H9 (cell line): ENCODE measurements around the gene TMIGD3. TPM values are rescaled to one million over a fixed set of nuclear protein-coding genes. Genes with fewer than 3 reads are reported as not detected.

Experiments
- DNase-seq: peaks from one replicate; pipeline ENCODE4 v3.0.0-alpha.2; 2017
- H2AFZ ChIP-seq: one replicate; pipeline ENCODE4 v1.6.1; 2013; ENCODE audit warnings: mild to moderate bottlenecking, low read length, control low read depth, moderate library complexity
- H2AK5ac ChIP-seq: 2 replicates; pipeline ENCODE4 v1.6.1; 2013; ENCODE audit warnings: low read length, control low read depth, mixed read lengths; ENCODE audit not compliant: insufficient read length
- H2BK120ac ChIP-seq: one replicate; pipeline ENCODE4 v1.6.1; 2013; ENCODE audit warnings: low read depth, mild to moderate bottlenecking, low read length, control low read depth, inconsistent platforms; ENCODE audit not compliant: poor library complexity, severe bottlenecking
- H2BK12ac ChIP-seq: 2 replicates; pipeline ENCODE4 v1.6.1; 2013; ENCODE audit warnings: low read length, control low read depth, mixed read lengths, low read depth; ENCODE audit not compliant: insufficient read length
- H2BK15ac ChIP-seq: 2 replicates; pipeline ENCODE4 v1.6.1; 2013; ENCODE audit warnings: low read depth, low read length, control low read depth
- H2BK20ac ChIP-seq: one replicate; pipeline ENCODE4 v1.6.1; 2013; ENCODE audit warnings: low read depth, mild to moderate bottlenecking, low read length, control low read depth, inconsistent platforms; ENCODE audit not compliant: poor library complexity, severe bottlenecking
- H2BK5ac ChIP-seq: 2 replicates; pipeline ENCODE4 v1.6.1; 2013; ENCODE audit warnings: low read length, control low read depth, mixed read lengths; ENCODE audit not compliant: insufficient read length
- H3K14ac ChIP-seq: 2 replicates; pipeline ENCODE4 v1.6.1; 2013; ENCODE audit warnings: low read length, control low read depth; ENCODE audit not compliant: insufficient read depth
- H3K18ac ChIP-seq: 2 replicates; pipeline ENCODE4 v1.6.1; 2013; ENCODE audit warnings: low read depth, mild to moderate bottlenecking, mixed read lengths, low read length, control low read depth; ENCODE audit not compliant: insufficient read length
- H3K23ac ChIP-seq: 2 replicates; pipeline ENCODE4 v1.6.1; 2013; ENCODE audit warnings: low read length, control low read depth, mixed read lengths, low read depth; ENCODE audit not compliant: insufficient read length
- H3K23me2 ChIP-seq: 2 replicates; pipeline ENCODE4 v1.6.1; 2013; ENCODE audit warnings: low read depth, mild to moderate bottlenecking, mixed read lengths, low read length, control low read depth; ENCODE audit not compliant: insufficient read length, poor library complexity, severe bottlenecking
- H3K27ac ChIP-seq: 2 replicates; pipeline ENCODE4 v1.5.1; 2013; ENCODE audit warnings: low read length, control low read depth, mixed read lengths, low read depth; ENCODE audit not compliant: insufficient read length
- H3K27me3 ChIP-seq: 2 replicates; pipeline ENCODE4 v1.6.1; 2013; ENCODE audit warnings: low read length, control low read depth, inconsistent platforms; ENCODE audit not compliant: insufficient read depth
- H3K4ac ChIP-seq: 2 replicates; pipeline ENCODE4 v1.6.1; 2013; ENCODE audit warnings: low read depth, mild to moderate bottlenecking, control low read depth, inconsistent platforms, low read length, moderate library complexity
- H3K4me1 ChIP-seq: 2 replicates; pipeline ENCODE4 v1.6.1; 2013; ENCODE audit warnings: low read length, control low read depth, inconsistent platforms; ENCODE audit not compliant: insufficient read depth
- H3K4me2 ChIP-seq: 2 replicates; pipeline ENCODE4 v1.6.1; 2013; ENCODE audit warnings: low read length, control low read depth, mixed read lengths; ENCODE audit not compliant: insufficient read length, insufficient read depth
- H3K56ac ChIP-seq: 2 replicates; pipeline ENCODE4 v1.6.1; 2013; ENCODE audit warnings: low read depth, mild to moderate bottlenecking, mixed read lengths, low read length, control low read depth; ENCODE audit not compliant: insufficient read length
- H3K79me1 ChIP-seq: 2 replicates; pipeline ENCODE4 v1.6.1; 2013; ENCODE audit warnings: low read depth, mild to moderate bottlenecking, moderate library complexity, low read length, control low read depth, inconsistent platforms; ENCODE audit not compliant: insufficient read depth, poor library complexity, severe bottlenecking
- H3K79me2 ChIP-seq: 2 replicates; pipeline ENCODE4 v1.6.1; 2013; ENCODE audit warnings: low read length, control low read depth, inconsistent platforms; ENCODE audit not compliant: insufficient read depth
- H3K9ac ChIP-seq: 2 replicates; pipeline ENCODE4 v1.6.1; 2013; ENCODE audit warnings: low read length, control low read depth, mixed read lengths; ENCODE audit not compliant: insufficient read length; ENCODE audit errors: extremely low read depth
- H3K9me3 ChIP-seq: one replicate; pipeline ENCODE4 v1.6.1; 2013; ENCODE audit warnings: low read depth, low read length, inconsistent platforms; ENCODE audit not compliant: control insufficient read depth
- H3T11ph ChIP-seq: one replicate; pipeline ENCODE4 v1.6.1; 2013; ENCODE audit warnings: mild to moderate bottlenecking, low read length, control low read depth, inconsistent platforms
- H4K20me1 ChIP-seq: one replicate; pipeline ENCODE4 v1.6.1; 2013; ENCODE audit not compliant: control insufficient read depth, insufficient read length, insufficient read depth
- H4K5ac ChIP-seq: 2 replicates; pipeline ENCODE4 v1.6.1; 2013; ENCODE audit warnings: low read depth, mild to moderate bottlenecking, mixed read lengths, low read length, control low read depth; ENCODE audit not compliant: insufficient read length
- H4K8ac ChIP-seq: replicated peaks from 2 replicates; pipeline ENCODE4 v1.6.1; 2013; ENCODE audit warnings: low read length, control low read depth, mixed read lengths, low read depth; ENCODE audit not compliant: insufficient read length
- H4K91ac ChIP-seq: 2 replicates; pipeline ENCODE4 v1.6.1; 2013; ENCODE audit warnings: low read depth, mild to moderate bottlenecking, moderate library complexity, mixed read lengths, low read length, control low read depth; ENCODE audit not compliant: insufficient read length
- H3K27ac Mint-ChIP-seq, 3 experiments: 2 replicates in 2 of 3; 3 replicates in 1 of 3; pipeline ENCODE4 v1.8.0; 2020 to 2021; ENCODE audit warnings: mixed read lengths in 3 of 3, mild to moderate bottlenecking in 1 of 3, moderate library complexity in 1 of 3
- H3K27me3 Mint-ChIP-seq: 2 replicates; pipeline ENCODE4 v1.8.0; 2021; ENCODE audit warnings: low read depth, mild to moderate bottlenecking, moderate library complexity, mixed read lengths
- H3K36me3 Mint-ChIP-seq, 3 experiments: 2 replicates in 2 of 3; 3 replicates in 1 of 3; pipeline ENCODE4 v1.8.0; 2020 to 2021; ENCODE audit warnings: low read depth in 3 of 3, mixed read lengths in 3 of 3; ENCODE audit not compliant: insufficient read depth in 1 of 3
- H3K4me1 Mint-ChIP-seq, 2 experiments: 2 replicates each; pipeline ENCODE4 v1.8.0; 2020; ENCODE audit warnings: mixed read lengths in 2 of 2
- H3K4me3 Mint-ChIP-seq, 2 experiments: 2 replicates in 1 of 2; 3 replicates in 1 of 2; pipeline ENCODE4 v1.8.0; 2020 to 2021; ENCODE audit warnings: mild to moderate bottlenecking in 2 of 2, mixed read lengths in 2 of 2, moderate library complexity in 1 of 2
- H3K9me3 Mint-ChIP-seq, 2 experiments: 2 replicates in 1 of 2; 3 replicates in 1 of 2; pipeline ENCODE4 v1.8.0; 2020; ENCODE audit warnings: mild to moderate bottlenecking in 2 of 2, mixed read lengths in 2 of 2, moderate library complexity in 1 of 2
- CTCF ChIP-seq: fragments of 200-600 bp; sonication (generic); conservative IDR thresholded peaks from 3 replicates; pipeline ENCODE4 v1.8.0; 2021; ENCODE audit warnings: antibody characterized with exemption, mild to moderate bottlenecking
- WGBS: extraction: QIAGEN DNeasy Blood & Tissue Kit; methylation state at CpG from one replicate; pipeline ENCODE4 v1.1.7; 2013; ENCODE audit warnings: missing lambda C conversion rate, low lambda C conversion rate, mixed read lengths; ENCODE audit not compliant: insufficient read length; ENCODE audit errors: extremely low coverage; 5-methylcytosine and 5-hydroxymethylcytosine counted together
- total RNA-seq: library from RNA; stranded (reverse); gene quantifications from 2 replicates; pipeline ENCODE4 v1.2.1, GENCODE V29; 2021

TMIGD3 gene
- total RNA-seq, 1 experiment from 2014 or later = not detected

- Histone ChIP-seq H4K20me1 (no peaks in the 10 kb centered on the region), H3K9ac (no peak overlapping the region), H3K79me1 (no peaks in the 10 kb centered on the region), H3K56ac (no peak overlapping the region), H2AK5ac (no peak overlapping the region), H3K23ac (no peak overlapping the region), H3K27me3 (no peaks in the 10 kb centered on the region), H2BK15ac (no peak overlapping the region), H3K9me3 (no peaks in the 10 kb centered on the region), H3K4me2 (no peak overlapping the region), H2BK12ac (no peak overlapping the region), H3T11ph (no peak overlapping the region), H4K91ac (no peak overlapping the region), H2BK20ac (no peak overlapping the region), H3K23me2 (no peaks in the 10 kb centered on the region), H3K18ac (no peak overlapping the region), H4K8ac (no peak overlapping the region), H3K14ac (no peak overlapping the region), H3K79me2 (no peaks in the 10 kb centered on the region), H3K4me1 (no peaks in the 10 kb centered on the region), H2BK5ac (no peak overlapping the region), H2AFZ (no peak overlapping the region), H2BK120ac (no peak overlapping the region), H3K4ac (no peak overlapping the region), H4K5ac (no peak overlapping the region), H3K27ac (no peak overlapping the region)
- Mint-ChIP-seq H3K36me3 (no peaks in the 10 kb centered on the region), H3K4me1 (no peaks in the 10 kb centered on the region), H3K9me3 (no peaks in the 10 kb centered on the region), H3K27ac (no peak overlapping the region), H3K27me3 (no peaks in the 10 kb centered on the region), H3K4me3 (no peak overlapping the region)
- no peak for TF ChIP-seq CTCF
- no peak for DNase-seq
- no CpG with 5 or more reads among the region's 2 CpGs for WGBS
These were observed 19.6 kb downstream of the TMIGD3 start for GRCh38 chr1:111483876-111484275.
